HG02840 (cell line): ENCODE measurements around the gene GCGR.

Source experiments
- ATAC-seq: cut with Tn5 transposase; IDR thresholded peaks from one replicate; pipeline ENCODE4 v1.9.1; 2021; ENCODE audit warnings: mild to moderate bottlenecking, moderate library complexity, moderate number of reproducible peaks; ENCODE audit not compliant: unreplicated experiment, low FRiP score

The GCGR gene

DNA sequence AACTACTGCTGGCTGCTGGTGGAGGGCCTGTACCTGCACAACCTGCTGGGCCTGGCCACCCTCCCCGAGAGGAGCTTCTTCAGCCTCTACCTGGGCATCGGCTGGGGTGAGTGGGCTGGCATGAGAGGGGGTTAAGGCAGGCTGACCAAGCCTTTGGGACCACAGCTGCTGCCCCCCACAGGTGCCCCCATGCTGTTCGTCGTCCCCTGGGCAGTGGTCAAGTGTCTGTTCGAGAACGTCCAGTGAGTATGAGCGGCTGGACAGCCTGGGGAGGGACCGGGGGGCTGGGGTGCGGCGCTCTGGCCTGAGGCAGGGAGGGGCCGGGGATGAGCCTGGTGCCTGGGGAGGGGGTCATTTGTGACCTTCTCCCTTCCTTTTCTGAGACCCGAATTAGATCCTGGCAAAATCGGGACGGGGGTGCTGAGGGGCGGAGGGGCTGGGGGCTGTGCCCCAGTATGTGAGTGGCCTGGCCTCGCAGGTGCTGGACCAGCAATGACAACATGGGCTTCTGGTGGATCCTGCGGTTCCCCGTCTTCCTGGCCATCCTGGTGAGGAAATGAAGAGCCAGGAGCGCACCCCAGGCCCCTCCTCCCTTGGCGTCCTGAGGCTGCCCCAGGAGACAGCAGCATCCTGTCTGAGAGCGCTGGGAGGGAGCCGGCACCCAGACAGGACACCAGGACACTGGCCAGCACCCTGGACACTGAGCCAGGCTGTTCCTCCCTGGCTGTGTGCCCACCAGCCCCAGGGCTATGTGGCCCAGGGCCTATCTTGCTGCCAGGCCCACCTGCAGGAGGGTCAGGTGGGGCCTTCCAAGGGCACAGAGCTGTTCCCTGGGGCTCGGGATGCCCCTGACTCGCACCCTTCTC, 8.0 kb downstream of the GCGR start:
- no peak for ATAC-seq

DNA sequence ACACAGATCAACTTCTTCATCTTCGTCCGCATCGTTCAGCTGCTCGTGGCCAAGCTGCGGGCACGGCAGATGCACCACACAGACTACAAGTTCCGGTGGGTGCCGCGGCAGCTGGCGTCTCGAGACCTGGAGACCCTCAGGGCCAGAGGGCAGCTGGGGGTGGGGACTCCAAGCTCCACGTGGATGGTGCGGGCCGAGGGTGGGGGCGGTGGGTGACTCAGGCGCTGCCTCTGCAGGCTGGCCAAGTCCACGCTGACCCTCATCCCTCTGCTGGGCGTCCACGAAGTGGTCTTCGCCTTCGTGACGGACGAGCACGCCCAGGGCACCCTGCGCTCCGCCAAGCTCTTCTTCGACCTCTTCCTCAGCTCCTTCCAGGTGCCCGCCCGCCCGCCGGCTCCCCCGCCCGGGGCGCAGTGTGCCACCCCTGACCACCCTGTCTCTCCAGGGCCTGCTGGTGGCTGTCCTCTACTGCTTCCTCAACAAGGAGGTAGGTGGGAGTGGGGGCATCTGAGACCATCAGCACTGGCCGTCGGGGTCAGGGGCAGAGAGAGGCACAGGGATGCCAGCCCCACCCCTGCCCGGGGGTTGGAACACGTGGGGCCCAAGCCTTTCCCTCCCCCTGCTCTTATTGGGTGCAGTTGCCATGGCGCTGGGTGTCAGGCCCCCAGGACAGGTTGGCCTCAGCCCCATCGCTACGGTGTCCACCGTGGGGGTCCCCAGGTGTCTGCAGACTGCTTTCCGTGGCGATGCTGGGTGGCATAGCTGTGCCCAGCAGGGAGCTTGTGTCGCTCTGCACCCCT, 8.8 kb downstream of the GCGR start:
- no peak for ATAC-seq

DNA sequence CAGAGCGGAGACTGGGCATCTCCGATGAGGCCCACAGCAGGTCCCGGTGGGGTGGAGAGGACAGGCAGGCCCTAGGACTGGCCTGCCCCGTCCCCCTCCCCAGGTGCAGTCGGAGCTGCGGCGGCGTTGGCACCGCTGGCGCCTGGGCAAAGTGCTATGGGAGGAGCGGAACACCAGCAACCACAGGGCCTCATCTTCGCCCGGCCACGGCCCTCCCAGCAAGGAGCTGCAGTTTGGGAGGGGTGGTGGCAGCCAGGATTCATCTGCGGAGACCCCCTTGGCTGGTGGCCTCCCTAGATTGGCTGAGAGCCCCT, 9.4 kb downstream of the GCGR start:
- ATAC-seq, result no peak

DNA sequence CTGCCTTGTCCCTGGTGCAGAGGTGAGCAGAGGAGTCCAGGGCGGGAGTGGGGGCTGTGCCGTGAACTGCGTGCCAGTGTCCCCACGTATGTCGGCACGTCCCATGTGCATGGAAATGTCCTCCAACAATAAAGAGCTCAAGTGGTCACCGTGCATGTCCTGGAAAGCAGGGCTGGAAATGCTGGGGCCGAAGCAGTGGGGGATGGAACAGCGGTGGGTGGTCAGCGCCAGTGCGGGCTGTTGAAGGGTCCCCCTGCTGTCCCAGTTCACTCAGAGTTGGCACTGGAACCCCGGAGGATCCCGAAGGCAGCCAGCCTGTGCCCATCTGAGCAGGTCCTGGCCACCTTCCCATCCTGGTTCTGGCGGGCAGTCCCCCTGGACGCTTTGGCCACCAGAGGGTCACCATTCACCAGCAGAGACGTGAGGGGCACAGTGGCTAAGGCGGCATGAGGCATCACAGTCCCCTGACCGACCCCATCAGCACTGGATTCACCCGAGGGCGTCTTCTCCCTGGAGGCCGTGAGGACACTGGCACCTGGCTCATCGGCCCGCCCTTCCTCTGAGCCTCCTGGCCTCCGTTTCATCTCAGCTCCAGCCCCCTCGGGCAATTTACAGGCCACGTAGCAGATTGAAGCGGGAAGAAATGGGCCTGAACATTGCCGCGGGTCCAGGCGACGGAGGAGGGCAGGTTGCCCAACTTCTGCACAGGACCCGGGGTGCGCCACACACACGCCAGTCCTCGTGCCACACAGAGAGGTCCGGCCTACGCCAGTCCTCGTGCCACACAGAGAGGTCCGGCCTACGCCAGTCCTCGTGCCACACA, 10.1 kb downstream of the GCGR start:
- ATAC-seq, result no peak

DNA sequence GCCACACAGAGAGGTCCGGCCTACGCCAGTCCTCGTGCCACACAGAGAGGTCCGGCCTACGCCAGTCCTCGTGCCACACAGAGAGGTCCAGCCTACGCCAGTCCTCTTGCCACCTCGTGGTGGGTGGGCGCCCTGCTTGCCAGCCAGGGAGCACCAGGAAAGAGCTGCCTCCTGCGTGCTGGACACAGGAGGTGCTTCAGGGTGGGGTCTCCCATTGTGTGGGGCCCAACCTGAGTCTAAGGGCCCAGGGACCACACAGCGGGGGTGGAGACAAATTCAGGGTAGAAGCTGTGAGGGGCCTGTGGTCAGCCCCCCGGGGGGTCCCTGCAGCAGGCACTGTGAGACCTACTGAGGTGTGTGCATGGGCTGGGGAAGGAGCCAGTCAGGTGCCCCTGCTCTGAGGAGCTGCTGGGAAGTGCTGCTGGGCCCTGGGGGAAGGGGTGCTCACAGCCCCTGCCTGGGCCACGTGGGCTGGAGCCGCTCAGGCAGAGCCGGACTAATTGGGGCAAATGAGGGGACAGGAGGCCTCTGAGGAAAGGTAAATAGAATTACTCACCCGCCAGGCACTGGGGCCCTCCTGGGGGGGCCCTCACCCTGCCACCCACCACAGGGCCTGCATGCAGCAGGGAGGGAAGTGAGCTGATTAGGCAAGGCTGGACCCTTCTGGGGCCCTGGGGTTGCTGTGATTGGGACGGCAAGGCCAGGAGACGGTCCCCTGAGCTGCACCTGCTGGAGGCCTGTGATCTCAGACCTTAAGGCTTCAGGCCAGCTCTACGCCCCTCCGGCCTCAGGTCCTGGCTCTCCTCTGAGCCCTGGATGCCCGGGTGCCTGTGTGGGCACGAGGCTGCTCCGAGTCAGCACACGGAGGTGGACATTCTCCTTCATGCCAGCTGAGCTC, 11.0 kb downstream of the GCGR start:
- ATAC-seq, result no peak

DNA sequence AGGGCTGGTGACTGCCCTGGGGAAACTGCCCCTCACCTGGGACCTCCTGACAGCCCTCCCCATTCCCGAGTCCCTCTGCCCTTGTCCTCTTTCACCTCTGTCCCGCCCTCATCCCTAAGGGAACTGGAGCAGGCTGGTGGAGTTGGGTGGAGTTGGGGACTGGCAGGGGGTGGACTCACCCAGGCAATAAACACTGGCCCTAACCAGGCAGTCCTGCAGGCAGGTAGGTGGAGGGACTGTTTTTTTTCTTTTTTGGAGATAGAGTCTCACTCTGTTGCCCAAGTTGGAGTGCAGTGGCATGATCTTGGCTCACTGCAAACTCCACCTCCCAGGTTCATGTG, 11.7 kb downstream of the GCGR start:
- ATAC-seq, result no peak

DNA sequence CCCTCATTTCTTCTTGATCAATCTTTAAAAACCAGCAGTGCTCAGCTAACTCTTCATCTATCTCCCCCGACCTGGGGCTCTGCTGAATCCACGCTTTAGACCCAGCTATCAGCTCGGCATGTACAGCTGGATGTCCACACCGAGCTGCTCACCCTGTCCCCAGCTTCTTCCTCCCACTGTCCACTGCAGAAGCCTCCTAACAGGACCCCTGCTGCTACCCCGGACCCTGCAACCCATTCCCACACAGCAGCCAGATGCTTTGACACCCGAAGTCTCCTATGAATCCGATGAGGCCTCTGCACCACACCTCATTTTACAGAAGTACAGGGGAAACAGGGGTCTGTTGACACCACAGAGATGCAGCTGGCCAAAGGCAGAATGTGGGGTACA, 13.8 kb downstream of the GCGR start:
- no peak for ATAC-seq

DNA sequence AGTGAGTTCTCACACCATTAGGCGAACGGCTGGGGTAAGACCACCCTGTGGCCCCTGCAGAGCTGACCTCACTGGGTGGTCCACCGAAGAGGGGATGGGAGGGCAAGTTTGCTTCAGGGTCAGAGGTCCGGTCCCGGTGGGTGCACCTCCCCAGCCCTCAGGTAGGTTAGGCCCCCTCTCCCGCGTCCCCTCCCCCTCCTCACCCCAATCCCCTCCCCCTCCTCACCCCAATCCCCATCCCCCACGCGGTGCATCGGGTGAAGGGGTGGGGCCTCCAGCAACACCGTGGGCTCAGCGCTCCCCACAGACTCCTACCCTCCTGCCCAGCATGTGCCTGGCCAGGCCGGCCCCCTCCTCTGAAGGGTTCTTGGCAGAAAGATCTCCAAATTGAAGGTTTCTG, 15.8 kb downstream of the GCGR start:
- ATAC-seq, result no peak

DNA sequence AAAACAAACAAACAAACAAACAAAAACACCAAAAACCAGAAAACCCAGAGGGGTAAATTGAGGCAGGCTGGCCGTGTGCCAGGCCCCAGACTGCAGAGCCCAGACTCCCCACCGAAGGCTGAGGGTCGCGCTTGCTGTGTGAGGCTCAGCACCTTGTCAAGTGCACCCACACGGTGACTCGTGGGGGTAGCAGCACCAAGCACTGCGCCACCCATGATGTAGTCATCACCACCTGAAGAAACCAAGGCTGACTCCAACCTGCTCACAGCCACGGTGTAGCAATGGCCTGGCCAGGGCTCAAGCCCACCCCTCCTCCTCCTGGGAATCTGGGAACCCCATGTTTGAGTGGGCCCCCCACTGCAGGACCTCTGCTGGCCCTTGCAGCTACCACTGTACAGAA, 17.2 kb downstream of the GCGR start:
- no peak for ATAC-seq

DNA sequence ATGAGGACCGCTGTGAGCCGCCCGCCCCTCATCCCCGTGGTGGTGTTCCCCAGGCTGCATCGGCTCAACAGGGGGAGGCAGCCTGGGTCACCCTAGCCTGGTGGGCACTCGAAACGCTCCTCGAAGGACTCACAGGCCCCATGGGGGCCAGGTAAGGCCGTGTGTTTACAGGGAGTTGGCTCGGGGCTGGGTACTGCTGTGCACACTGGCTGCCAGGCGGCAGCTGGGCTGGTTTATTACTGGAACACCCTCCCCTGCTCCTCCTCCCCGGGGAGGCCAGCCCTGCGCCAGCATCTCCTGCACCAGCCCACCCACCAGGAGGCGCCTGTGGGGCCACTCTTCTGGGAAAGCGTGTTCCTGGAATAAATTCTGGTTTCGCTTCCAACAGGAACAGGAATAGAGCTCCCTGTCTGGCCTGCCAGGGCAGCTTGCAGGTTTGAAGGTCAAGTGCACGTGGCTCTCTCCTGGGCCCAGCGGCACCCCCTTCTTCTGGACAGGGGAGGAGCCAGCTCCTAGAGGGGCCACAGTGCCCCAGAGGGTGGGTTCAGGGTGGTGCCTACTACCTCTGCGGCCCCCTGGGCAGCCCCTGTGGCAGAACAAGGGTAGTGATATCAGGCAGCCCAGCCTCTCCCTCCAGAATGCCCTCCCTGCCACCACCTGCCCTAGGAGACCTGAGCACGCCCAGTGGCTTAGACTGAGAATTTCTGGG, 17.8 kb downstream of the GCGR start:
- ATAC-seq, result no peak

DNA sequence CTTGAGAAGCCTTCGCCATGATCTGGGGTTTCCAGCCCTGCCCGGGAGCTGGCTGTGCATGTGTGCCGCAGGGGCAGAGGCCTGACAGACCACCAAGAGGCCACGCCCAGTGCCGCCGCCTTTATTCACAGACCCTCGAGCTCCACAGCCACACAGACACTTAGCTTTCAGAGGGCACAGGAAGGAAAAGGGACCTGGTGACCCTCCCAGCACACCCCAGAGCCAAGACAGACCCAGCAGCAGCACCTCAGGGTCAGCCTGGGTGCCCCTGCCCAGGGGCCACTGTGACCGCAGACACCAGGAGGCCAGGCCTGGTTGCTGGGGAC, 18.3 kb downstream of the GCGR start:
- no peak for ATAC-seq

DNA sequence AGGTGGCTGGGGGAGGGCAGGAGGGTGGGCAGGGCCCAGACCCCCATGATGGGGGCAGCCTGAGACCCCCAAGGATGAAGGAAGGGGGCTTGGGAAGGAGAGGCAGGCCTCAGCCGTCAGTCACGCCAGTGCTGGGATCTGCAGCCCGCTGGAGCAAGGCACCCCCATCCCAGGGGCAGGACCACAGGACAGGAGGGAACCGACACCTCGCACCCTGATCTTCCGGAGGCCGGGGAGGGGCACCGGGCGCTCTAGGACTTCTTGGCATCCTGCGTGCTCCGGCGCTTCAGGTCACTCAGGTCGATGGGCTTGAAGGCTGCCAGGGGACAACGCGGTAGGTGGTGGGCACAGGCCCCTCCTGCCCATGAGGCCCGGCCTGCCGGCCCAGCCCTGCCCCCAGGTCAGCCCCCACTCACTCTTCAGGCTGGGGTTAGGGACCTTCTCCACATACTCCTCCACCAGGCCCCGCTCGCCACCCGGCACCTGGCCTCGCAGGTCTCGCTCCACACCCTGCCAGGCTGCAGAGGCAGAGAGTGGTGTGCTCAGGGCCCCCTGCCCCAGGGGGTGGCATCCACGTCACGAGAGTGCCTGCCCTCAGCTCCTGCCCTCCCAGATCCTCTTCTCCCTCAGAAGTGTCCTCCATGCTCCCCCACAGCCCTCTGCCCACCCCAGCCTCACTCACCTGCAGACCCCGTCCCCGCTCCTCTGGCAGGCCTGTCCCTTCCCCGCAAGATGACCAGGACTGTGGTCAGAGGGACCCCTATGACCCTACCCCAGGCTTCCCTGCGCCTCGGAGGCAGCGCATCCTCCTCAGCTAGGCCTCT, 19.3 kb downstream of the GCGR start:
- ATAC-seq, result no peak

DNA sequence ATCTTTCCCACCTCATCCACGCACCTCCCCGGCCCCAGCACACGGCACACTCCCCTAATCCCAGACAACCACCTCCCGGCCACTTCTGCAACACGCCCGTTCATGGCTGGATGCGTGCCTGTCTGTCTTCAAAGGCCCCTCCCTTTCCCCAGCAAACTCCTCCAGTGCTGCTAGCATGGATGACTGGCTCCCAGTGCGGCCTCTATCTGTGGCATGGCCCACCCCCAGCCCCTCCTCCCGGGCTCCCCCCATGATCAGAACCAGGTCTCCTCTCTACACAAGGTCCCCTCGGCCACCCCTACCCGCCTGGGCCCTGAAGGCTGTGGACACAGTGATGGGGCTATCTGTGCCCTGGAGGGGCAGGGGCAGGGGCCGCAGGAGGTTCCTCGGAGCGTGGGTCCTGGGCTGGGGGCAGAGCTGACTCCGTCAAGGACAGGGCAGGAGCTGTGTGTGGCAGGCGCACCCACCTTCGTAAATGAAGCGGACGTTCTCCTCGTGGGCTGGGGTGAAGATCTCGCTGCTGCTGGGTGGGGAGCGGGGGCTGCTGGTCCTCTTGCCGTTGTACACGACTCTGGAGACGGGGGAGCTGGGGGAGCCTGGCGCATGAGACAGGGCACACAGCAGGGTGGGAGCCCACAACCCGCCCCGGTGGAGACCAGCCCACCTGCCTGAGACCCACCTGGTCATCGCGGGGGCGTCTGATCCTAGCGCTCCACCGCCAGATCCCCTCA, 20.0 kb downstream of the GCGR start:
- no peak for ATAC-seq

DNA sequence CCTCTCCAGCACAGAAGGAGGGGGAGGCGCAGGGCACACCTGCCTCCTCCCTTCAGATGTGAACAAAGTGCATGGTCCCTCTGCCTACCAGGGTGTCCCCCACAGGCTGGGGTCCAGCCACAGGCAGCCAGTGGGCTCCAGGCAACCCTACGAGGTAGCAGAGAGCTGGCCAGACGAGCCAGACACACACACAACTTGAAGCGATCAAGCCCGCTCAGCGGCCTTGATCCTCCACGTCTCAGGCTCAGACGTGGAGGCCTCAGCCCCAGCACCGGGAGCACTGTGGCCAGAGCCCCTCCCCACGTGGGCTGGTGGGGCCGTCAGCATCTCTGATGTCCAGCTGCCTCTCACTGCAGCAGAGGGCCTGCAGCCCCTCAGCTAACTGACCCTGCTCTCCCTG, 20.6 kb downstream of the GCGR start:
- no peak for ATAC-seq

DNA sequence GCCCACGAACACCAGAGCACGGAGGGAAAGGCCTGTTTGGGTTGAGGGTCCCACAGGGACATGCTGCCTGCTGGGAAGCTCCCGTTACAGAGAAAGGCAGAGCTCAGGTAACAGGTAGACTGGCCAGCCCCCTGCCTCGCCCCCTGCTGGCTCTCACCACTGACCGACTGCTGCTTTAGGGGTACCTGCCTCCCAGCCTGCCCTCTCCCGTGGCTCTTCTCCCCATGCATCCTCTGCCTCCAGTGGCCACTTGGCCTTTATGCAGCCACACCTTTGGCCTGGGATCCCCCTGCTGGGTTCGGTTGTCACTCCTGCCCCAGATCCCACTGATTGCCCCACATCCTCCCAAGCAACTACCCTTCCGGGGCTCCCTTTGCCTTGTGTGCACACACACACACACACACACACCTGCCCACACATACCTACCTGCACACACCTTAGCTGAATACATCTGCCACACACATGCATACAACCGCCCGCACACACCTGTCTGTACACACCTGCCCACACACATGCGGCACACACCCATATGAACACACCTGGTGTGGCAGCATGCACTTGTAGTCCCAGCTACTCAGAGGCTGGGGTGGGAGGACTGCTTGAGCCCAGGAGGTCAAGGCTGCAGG, 22.0 kb downstream of the GCGR start:
- no peak for ATAC-seq

DNA sequence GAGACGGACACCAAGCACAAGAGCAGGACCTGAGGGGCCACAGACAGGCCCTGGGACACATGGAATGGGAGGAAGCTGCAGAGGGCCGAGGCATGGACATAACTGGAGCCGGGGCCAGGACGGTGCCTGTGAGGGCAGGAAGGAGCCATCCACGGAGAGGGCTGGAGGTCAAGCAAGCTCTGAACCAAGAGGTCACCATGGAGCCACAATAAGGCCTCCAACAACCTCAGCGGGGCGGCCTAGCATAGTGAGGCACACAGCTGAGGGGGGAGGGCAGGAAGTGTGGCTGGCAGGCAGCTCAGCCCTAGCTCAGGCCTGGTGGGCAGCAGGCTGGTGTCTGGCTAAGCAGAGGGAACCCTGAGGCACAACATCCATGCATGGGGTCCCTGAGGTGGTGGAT, 24.7 kb downstream of the GCGR start:
- no peak for ATAC-seq

DNA sequence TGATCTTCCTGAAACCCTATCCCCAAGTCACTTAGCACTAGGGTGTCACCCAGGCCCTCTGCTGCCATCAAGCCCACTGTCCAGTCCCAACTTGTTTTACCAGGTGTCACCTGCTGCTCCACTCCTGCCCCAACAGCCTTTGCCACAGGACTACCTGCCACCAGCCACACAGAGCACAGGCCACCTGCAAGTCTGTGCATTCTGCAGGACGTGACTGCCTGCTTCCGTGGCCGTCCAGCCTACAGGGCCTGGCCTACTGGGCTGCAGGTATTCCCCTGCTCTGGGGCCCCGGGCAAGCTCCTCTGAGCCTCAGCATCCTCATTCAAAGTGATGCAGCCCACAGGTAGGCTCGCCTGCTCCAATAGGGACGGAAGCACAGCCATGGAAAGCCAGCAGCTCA, 25.9 kb downstream of the GCGR start:
- no peak for ATAC-seq

DNA sequence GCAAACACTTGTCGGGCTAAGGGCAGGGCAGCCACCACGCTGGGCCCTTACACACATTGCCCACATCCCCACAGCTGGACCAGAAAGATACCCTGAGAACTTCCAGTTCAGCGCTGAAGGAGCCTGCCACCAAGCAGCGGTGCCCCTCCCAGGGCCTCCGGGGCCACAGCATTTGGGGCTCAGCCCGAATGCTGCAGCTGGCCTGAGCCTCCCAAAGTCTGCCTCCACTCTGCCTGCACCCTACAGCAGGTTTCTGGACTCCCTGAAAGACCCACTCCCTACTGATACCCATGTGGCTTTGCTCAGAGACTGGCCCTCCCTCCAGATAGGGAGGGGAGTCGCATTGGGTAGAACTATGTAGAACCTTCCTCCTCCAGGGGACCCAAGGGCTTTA, 27.6 kb downstream of the GCGR start:
- ATAC-seq, result no peak
